Pancreas (tissue), 10 donors: ENCODE data around the gene NUP93. TPM values are rescaled to one million over a fixed set of nuclear protein-coding genes. Genes with fewer than 3 reads are reported as not detected.

Experiments used
- ATAC-seq, 4 donors: fragments of 200-7000 bp; cut with Tn5 transposase; one replicate each; pipeline versions ENCODE4 v1.8.0 to v1.9.1; 2020; ENCODE audit warnings: mild to moderate bottlenecking in 4 of 4, moderate library complexity in 4 of 4
- DNase-seq, 6 donors: peaks; one replicate each; pipeline ENCODE4 v3.0.0-alpha.2; 2020
- FAIRE-seq: peaks from 2 replicates; lab custom pipeline; 2012; peaks lifted over from hg19 to GRCh38; lab: Jason Lieb, UNC
- H3K27ac ChIP-seq, 4 donors: fragments of 200-600 bp; sonication (generic); 1 replicate in 3 of 4; 2 replicates in 1 of 4; pipeline versions ENCODE4 v1.5.0 to v1.8.0; 2020
- H3K27me3 ChIP-seq, 4 donors: fragments of 200-600 bp; one replicate each; pipeline ENCODE4 v1.8.0; 2021
- H3K36me3 ChIP-seq, 3 donors: fragments of 200-600 bp; sonication (generic) in 1 of 3; one replicate each; pipeline versions ENCODE4 v1.5.0 to v1.8.0; 2020 to 2021
- H3K4me1 ChIP-seq, 3 donors: fragments of 200-600 bp; one replicate each; pipeline ENCODE4 v1.8.0; 2021
- H3K4me3 ChIP-seq, 4 donors: fragments of 200-600 bp; sonication (generic) in 2 of 4; one replicate each; pipeline versions ENCODE4 v1.5.0 to v1.8.0; 2020 to 2021
- H3K9me3 ChIP-seq, 4 donors: fragments of 200-600 bp; one replicate each; pipeline ENCODE4 v1.8.0; 2021
- CTCF ChIP-seq, 4 donors: fragments of 200-600 bp; sonication (generic) in 3 of 4; IDR thresholded peaks; one replicate each; pipeline versions ENCODE4 v1.5.0 to v1.8.0; 2021; ENCODE audit warnings: antibody characterized with exemption in 4 of 4
- WGBS, 2 donors: extraction: QIAGEN DNeasy Blood & Tissue Kit; methylation state at CpG; one replicate each; pipeline ENCODE4 v1.1.7; 2013; 5-methylcytosine and 5-hydroxymethylcytosine counted together
- intact Hi-C, 3 donors: fragments of 100-400 bp; cut with DNase I; formaldehyde crosslinking; loops; one replicate each; pipeline versions ENCODE4 v1.11.1 to v1.14.2; 2022
- polyA plus RNA-seq, 2 donors: library from polyadenylated mRNA; stranded (reverse); fragments of 200-250 nt; gene quantifications; one replicate each; pipeline ENCODE4 v1.2.3, GENCODE V29; 2013
- total RNA-seq, 6 donors: library from RNA; stranded (reverse); fragmentation: NEBNext Ultra II Directional in 4 of 6; extraction: Animal tissue kit (Norgen Biotek cat#: 25700) in 4 of 6; gene quantifications; one replicate each; pipeline versions ENCODE4 v1.2.1 to v1.2.4, GENCODE V29; 2021 to 2023
- donor health status: healthy with polysubstance abuse.
- donor health status: DM: no; HTN: no; CAD: no; lungs with moderate emphysema.
- donor health status: DM: no; HTN: no; CAD: no.
- donor health status: control.
- donor health status: control.
- donor health status: Bipolar disorder and iron deficiency.
- donor health status: DM: yes; HTN: yes; CAD: no.
- donor health status: DM: no; HTN: no; CAD: no.
- donor health status: DM: no; HTN: no; CAD: no.
- donor health status: DM: yes; HTN: yes; CAD: no.

Gene NUP93
- total and polyA plus RNA-seq, 8 donors, result 13.1 to 31.4 (median 21.2) TPM

- Histone ChIP-seq H3K36me3 (no peaks in the 10 kb centered on the region), H3K27ac (no peak overlapping the region), H3K4me1 (no peaks in the 10 kb centered on the region), H3K9me3 (no peaks in the 10 kb centered on the region), H3K27me3 (no peaks in the 10 kb centered on the region), H3K4me3 (no peak overlapping the region)
- ATAC-seq, result peak; percentile 36 to 86 (median 56)
- intact Hi-C loops, result loop anchor here in 1 of 3 donors (5.0 kb wide), 1 partner anchor 58 kb away; the partner anchor contains the start of gene HERPUD1
- DNase-seq, result peak in 3 of 6 donors; percentile 59 to 74 (median 61)
- TF ChIP-seq CTCF (IDR thresholded peaks at IDR 0.05), result no peak
- no peak for FAIRE-seq
- 47% methylated on average over 11 of the region's 11 CpGs for WGBS, 2 donors
These were observed 144.9 kb downstream of the NUP93 start for GRCh38 chr16:56874800-56875199.

- Histone ChIP-seq H3K9me3 (no peaks in the 10 kb centered on the region), H3K4me3 (no peak overlapping the region), H3K36me3 (no peaks in the 10 kb centered on the region), H3K27me3 (no peaks in the 10 kb centered on the region), H3K4me1 (no peaks in the 10 kb centered on the region), H3K27ac (no peak overlapping the region)
- intact Hi-C loops, result no loop called here
- TF ChIP-seq CTCF (IDR thresholded peaks at IDR 0.05), result no peak
- WGBS, 2 donors, result 85 to 92% methylated on average over 4 of the region's 4 CpGs
- ATAC-seq, result no peak
- no peak for DNase-seq
- FAIRE-seq, result no peak
These were observed 146.1 kb downstream of the NUP93 start for GRCh38 chr16:56876048-56876447.

GRCh38 chr16:56877486-56878182 lies 147.7 kb downstream of the NUP93 start:
- ATAC-seq (no peak), FAIRE-seq (no peak), DNase-seq (no peak)
- no peaks in the 10 kb centered on the region for H3K36me3 ChIP-seq
- no peak for TF ChIP-seq CTCF (IDR thresholded peaks at IDR 0.05)
- no peak overlapping the region for H3K27ac ChIP-seq
- intact Hi-C loops, result no loop called here
- H3K4me3 ChIP-seq, result no peak overlapping the region
- H3K27me3 ChIP-seq, result no peaks in the 10 kb centered on the region
- H3K4me1 ChIP-seq, result no peaks in the 10 kb centered on the region
- no peaks in the 10 kb centered on the region for H3K9me3 ChIP-seq
- 88 to 96% methylated on average over 12 to 13 of the region's 13 CpGs for WGBS, 2 donors

- no peak for TF ChIP-seq CTCF (IDR thresholded peaks at IDR 0.05)
- 82 to 83% methylated on average over 8 of the region's 8 CpGs for whole genome bisulfite sequencing, 2 donors
- intact Hi-C loops, result no loop called here
These were observed 148.4 kb downstream of the NUP93 start for GRCh38 chr16:56878282-56878854.

GRCh38 chr16:56879276-56879675 lies 149.3 kb downstream of the NUP93 start:
- H3K9me3 ChIP-seq, result no peaks in the 10 kb centered on the region
- no peaks in the 10 kb centered on the region for H3K36me3 ChIP-seq
- no peak overlapping the region for H3K27ac ChIP-seq
- no peaks in the 10 kb centered on the region for H3K4me1 ChIP-seq
- intact Hi-C loops, result no loop called here
- TF ChIP-seq CTCF (IDR thresholded peaks at IDR 0.05), result no peak
- WGBS, 2 donors, result 83% methylated on average over 9 of the region's 9 CpGs
- H3K4me3 ChIP-seq, result no peak overlapping the region
- ATAC-seq (no peak), FAIRE-seq (no peak), DNase-seq (no peak)
- no peaks in the 10 kb centered on the region for H3K27me3 ChIP-seq

More at GRCh38 chr16:56878282-56878854, 148.4 kb downstream of the NUP93 start:
- no peak for DNase-seq
- no peak for FAIRE-seq
- Histone ChIP-seq H3K36me3 (no peaks in the 10 kb centered on the region), H3K4me3 (no peak overlapping the region), H3K4me1 (no peaks in the 10 kb centered on the region), H3K27ac (no peak overlapping the region), H3K27me3 (no peaks in the 10 kb centered on the region), H3K9me3 (no peaks in the 10 kb centered on the region)
- no peak for ATAC-seq
